HG03469 (cell line): ENCODE results near the gene WNT7B.

Experiments
- ATAC-seq: cut with Tn5 transposase; IDR thresholded peaks from one replicate; pipeline ENCODE4 v1.9.1; 2021; ENCODE audit warnings: mild to moderate bottlenecking, moderate library complexity, moderate number of reproducible peaks; ENCODE audit not compliant: unreplicated experiment

WNT7B gene

GRCh38 chr22:45977003-45977411, at the start of gene WNT7B:
Gene WNT7B, minus strand, starts transcription at chr22:45977162. Its CDS starts 408 bp downstream, at chr22:45976754.
- ATAC-seq: no peak

GRCh38 chr22:46025973-46026898, 49.3 kb upstream of the WNT7B start:
- ATAC-seq: no peak

GRCh38 chr22:46025225-46025972, 48.4 kb upstream of the WNT7B start:
- no peak for ATAC-seq

- no peak for ATAC-seq
Observed at GRCh38 chr22:46024136-46024840, 47.3 kb upstream of the WNT7B start.

GRCh38 chr22:46023558-46023981, 46.6 kb upstream of the WNT7B start:
- no peak for ATAC-seq

GRCh38 chr22:46022881-46023512, 46.0 kb upstream of the WNT7B start:
- ATAC-seq: no peak

GRCh38 chr22:46021577-46021976, 44.6 kb upstream of the WNT7B start:
- no peak for ATAC-seq

- ATAC-seq: no peak
Observed at GRCh38 chr22:46019351-46019750, 42.4 kb upstream of the WNT7B start.

GRCh38 chr22:46018859-46019258, 41.9 kb upstream of the WNT7B start:
- ATAC-seq: no peak

- ATAC-seq: no peak
Observed at GRCh38 chr22:46017166-46017565, 40.2 kb upstream of the WNT7B start.

- ATAC-seq: peak; percentile 66
Observed at GRCh38 chr22:46013460-46014416, 36.8 kb upstream of the WNT7B start.

- ATAC-seq: no peak
Observed at GRCh38 chr22:46012881-46013281, 35.9 kb upstream of the WNT7B start.

GRCh38 chr22:46012182-46012880, 35.4 kb upstream of the WNT7B start:
- ATAC-seq: no peak

GRCh38 chr22:46011627-46012181, 34.7 kb upstream of the WNT7B start:
- ATAC-seq: no peak

- no peak for ATAC-seq
Observed at GRCh38 chr22:46010951-46011626, 34.1 kb upstream of the WNT7B start.

GRCh38 chr22:46010207-46010867, 33.4 kb upstream of the WNT7B start:
- no peak for ATAC-seq

- ATAC-seq: no peak
Observed at GRCh38 chr22:46009730-46010129, 32.8 kb upstream of the WNT7B start.
